Loucy (cell line): ENCODE data around the gene ELOVL6.
"Not testable (repeated sequence)": the region's sequence is repeated elsewhere in the genome, so short reads cannot be mapped to it uniquely, and the experiment has no call there.

Experiments used
- H2AFZ ChIP-seq: fragments of 200-600 bp; sonication (generic); 2 replicates; pipeline ENCODE4 v1.6.0; 2016; ENCODE audit warnings: antibody characterized with exemption, mild to moderate bottlenecking, low read length, moderate library complexity
- H3F3A ChIP-seq: fragments of 200-600 bp; 2 replicates; pipeline ENCODE4 v1.6.0; 2016; ENCODE audit warnings: antibody characterized with exemption, low read depth, mild to moderate bottlenecking
- H3K27me3 ChIP-seq: fragments of 200-600 bp; sonication (generic); 2 replicates; pipeline ENCODE4 v1.6.1; 2014; ENCODE audit warnings: low read length, mild to moderate bottlenecking; ENCODE audit not compliant: insufficient read depth, poor library complexity, severe bottlenecking
- H3K36me3 ChIP-seq: fragments of 200-600 bp; sonication (generic); 2 replicates; pipeline ENCODE4 v1.6.1; 2016; ENCODE audit warnings: low read length; ENCODE audit not compliant: insufficient read depth
- H3K4me1 ChIP-seq: fragments of 200-600 bp; sonication (generic); 2 replicates; pipeline ENCODE4 v1.5.1; 2014; ENCODE audit warnings: low read length, mild to moderate bottlenecking; ENCODE audit not compliant: insufficient read depth, poor library complexity, severe bottlenecking
- H3K4me2 ChIP-seq: fragments of 200-600 bp; sonication (generic); 2 replicates; pipeline ENCODE4 v1.6.0; 2014; ENCODE audit warnings: antibody characterized with exemption, low read length, low read depth, mild to moderate bottlenecking; ENCODE audit not compliant: poor library complexity, severe bottlenecking
- H3K4me3 ChIP-seq: fragments of 200-600 bp; sonication (generic); 2 replicates; pipeline ENCODE4 v1.5.1; 2014; ENCODE audit warnings: low read length, mild to moderate bottlenecking, mixed read lengths; ENCODE audit not compliant: poor library complexity, severe bottlenecking
- H3K79me2 ChIP-seq: fragments of 200-600 bp; sonication (generic); 2 replicates; pipeline ENCODE4 v1.6.1; 2014; ENCODE audit warnings: low read length; ENCODE audit not compliant: insufficient read depth
- H3K9ac ChIP-seq: fragments of 200-600 bp; sonication (generic); 2 replicates; pipeline ENCODE4 v1.6.0; 2014; ENCODE audit warnings: mild to moderate bottlenecking, low read depth, low read length, moderate library complexity; ENCODE audit not compliant: poor library complexity, severe bottlenecking
- H3K9me2 ChIP-seq: fragments of 200-600 bp; sonication (generic); replicated peaks from 2 replicates; pipeline ENCODE4 v1.6.1; 2016; ENCODE audit warnings: low read depth, low read length, mixed read lengths
- H3K9me3 ChIP-seq: fragments of 200-600 bp; sonication (generic); 2 replicates; pipeline ENCODE4 v1.6.1; 2014; ENCODE audit warnings: mild to moderate bottlenecking, antibody characterized with exemption, low read length, low read depth; ENCODE audit not compliant: insufficient read depth
- H4K20me1 ChIP-seq: fragments of 200-600 bp; sonication (generic); 2 replicates; pipeline ENCODE4 v1.6.0; 2014; ENCODE audit warnings: antibody characterized with exemption, low read length, mild to moderate bottlenecking; ENCODE audit not compliant: insufficient read depth, poor library complexity, severe bottlenecking
- EZH2phosphoT487 ChIP-seq: fragments of 200-600 bp; IDR thresholded peaks from 2 replicates; pipeline ENCODE4 v1.6.1; 2018; ENCODE audit warnings: antibody characterized with exemption, mild to moderate bottlenecking, moderate library complexity, borderline replicate concordance
- TF ChIP-seq, protein P1 (sequence below): fragments of 200-600 bp; sonication (generic); conservative IDR thresholded peaks from 2 replicates; pipeline ENCODE4 v1.5.1; 2014; ENCODE audit warnings: mild to moderate bottlenecking, antibody characterized with exemption, low read length

ELOVL6 gene

DNA sequence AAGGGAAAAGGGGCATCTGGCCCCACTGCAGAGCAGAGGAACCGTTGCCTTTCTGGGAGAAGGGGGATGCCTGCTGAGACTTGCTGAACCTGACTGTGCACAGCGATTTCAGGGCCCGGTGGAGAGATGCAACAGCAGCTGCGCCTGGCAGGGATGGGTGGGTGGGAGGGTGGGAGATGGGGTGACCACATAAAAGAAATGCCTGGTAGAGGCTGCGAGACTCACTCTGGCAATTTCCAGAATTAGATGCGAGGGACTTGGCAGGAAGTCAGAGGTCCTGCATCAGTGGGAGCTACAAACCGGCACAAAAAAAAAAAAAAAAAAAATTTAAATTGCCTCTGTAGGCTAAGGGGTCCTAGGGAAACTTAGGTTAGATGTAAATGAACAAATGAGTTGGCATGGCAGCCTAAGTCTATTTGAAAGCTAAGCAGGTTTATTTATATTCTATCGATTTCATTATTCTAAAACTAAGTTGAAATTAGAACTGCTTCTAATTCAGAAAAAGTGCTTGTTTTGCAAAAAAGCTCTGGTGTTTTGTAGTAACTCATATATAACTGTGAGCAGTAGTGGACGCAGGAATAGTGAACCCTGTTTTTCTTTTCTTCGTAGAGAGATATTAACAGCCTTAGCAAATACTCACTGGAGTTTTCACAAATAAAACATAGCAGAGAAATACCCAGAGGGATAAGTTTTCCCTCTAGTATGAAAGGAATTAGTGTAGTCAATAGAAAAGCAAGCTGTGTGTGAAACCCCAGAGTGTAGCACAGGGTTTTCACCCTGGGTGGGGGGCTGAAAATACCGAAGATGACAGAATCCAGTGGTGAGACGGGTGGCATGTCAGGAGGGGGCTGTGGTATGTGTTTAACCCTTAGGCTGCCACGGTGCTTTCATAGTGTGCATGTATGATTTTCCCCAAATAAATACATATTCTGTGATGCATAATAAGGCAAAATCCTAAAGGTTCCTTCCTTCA is 155.6 kb downstream of the ELOVL6 start:
- Histone ChIP-seq H3K36me3 (0 out of 2 replicates have a peak, but pooled peaks cover under 1% of the 10 kb centered on the region), H3K79me2 (no peaks in the 10 kb centered on the region), H3K27me3 (no peaks in the 10 kb centered on the region), H2AFZ (no peak overlapping the region), H4K20me1 (no peaks in the 10 kb centered on the region), H3K4me3 (no peak overlapping the region), H3K9me3 (no peaks in the 10 kb centered on the region), H3F3A (no peaks in the 10 kb centered on the region), H3K9me2 (no peaks in the 10 kb centered on the region), H3K4me2 (no peak overlapping the region), H3K9ac (no peak overlapping the region), H3K4me1 (no peaks in the 10 kb centered on the region)
- TF ChIP-seq, protein P1, sequence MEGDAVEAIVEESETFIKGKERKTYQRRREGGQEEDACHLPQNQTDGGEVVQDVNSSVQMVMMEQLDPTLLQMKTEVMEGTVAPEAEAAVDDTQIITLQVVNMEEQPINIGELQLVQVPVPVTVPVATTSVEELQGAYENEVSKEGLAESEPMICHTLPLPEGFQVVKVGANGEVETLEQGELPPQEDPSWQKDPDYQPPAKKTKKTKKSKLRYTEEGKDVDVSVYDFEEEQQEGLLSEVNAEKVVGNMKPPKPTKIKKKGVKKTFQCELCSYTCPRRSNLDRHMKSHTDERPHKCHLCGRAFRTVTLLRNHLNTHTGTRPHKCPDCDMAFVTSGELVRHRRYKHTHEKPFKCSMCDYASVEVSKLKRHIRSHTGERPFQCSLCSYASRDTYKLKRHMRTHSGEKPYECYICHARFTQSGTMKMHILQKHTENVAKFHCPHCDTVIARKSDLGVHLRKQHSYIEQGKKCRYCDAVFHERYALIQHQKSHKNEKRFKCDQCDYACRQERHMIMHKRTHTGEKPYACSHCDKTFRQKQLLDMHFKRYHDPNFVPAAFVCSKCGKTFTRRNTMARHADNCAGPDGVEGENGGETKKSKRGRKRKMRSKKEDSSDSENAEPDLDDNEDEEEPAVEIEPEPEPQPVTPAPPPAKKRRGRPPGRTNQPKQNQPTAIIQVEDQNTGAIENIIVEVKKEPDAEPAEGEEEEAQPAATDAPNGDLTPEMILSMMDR, result no peak
- TF ChIP-seq EZH2phosphoT487, result no peak

DNA sequence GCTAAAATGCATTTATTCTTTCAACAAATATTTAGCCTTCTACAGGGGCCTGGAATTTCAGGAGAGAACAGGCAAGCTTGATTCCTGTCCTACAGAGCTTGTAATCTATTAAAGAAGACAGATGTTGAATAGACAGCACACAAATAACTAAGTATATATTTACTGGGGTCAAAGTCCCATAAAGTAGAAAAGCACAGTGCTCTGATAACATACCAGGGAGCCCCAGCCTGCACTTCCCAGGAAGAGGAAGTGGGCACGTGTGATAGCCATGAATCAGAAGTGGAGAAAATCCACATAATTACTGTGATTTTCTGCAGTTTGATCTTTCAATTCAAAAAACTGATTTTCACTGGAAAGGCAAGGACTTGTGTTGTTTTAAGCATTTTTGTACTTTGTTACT is 156.7 kb downstream of the ELOVL6 start:
- Histone ChIP-seq H3K9me3 (no peaks in the 10 kb centered on the region), H4K20me1 (no peaks in the 10 kb centered on the region), H3K9me2 (no peaks in the 10 kb centered on the region), H3K36me3 (no peaks in the 10 kb centered on the region), H3K79me2 (no peaks in the 10 kb centered on the region), H3K27me3 (no peaks in the 10 kb centered on the region), H3K4me2 (no peak overlapping the region), H2AFZ (no peak overlapping the region), H3K9ac (no peak overlapping the region), H3K4me1 (no peaks in the 10 kb centered on the region), H3K4me3 (no peak overlapping the region), H3F3A (no peaks in the 10 kb centered on the region)
- TF ChIP-seq, protein P1, result no peak
- TF ChIP-seq EZH2phosphoT487, result no peak

DNA sequence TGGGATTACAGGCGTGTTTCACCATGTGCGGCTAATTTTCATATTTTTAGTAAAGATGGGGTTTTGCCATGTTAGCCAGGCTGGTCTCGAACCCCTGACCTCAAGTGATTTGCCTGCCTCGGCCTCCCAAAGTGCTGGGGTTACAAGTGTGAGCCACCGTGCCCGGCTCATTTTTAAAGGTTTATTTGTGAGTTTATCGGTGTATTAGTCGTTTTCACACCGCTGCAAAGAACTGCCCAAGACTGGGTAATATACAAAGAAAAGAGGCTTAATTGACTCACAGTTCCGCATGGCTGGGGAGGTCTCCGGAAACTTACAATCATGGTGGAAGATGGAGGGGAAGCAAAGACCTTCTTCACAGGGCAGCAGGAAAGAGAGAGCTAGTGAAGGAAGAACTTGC is 159.3 kb downstream of the ELOVL6 start:
- H3K79me2 ChIP-seq, H3K27me3 ChIP-seq, H4K20me1 ChIP-seq, H3K4me3 ChIP-seq, H3K9ac ChIP-seq, H3K36me3 ChIP-seq, H3K9me3 ChIP-seq, H3K4me2 ChIP-seq, H3K9me2 ChIP-seq, H3F3A ChIP-seq, H2AFZ ChIP-seq, H3K4me1 ChIP-seq: not testable (repeated sequence)

DNA sequence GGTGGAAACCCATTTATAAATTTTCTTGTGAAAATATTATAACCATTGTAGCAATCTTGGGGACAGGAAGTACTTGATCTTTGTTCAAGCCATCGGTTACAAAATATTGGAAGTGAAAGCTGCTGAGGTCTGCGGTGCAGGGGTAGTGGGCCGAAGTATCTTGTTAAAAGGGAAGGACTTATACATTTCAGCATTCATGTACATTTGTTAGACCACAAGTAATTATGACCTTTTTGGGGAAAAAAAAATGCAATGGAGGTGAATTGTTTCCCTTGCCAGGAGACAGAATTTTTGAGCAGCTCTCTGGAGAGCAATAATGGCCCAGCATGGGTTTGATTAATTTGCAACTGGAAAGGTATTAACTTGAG is 164.4 kb downstream of the ELOVL6 start:
- no peak overlapping the region for H3K4me2 ChIP-seq
- H3F3A ChIP-seq, result no peaks in the 10 kb centered on the region
- no peaks in the 10 kb centered on the region for H3K36me3 ChIP-seq
- H2AFZ ChIP-seq, result no peak overlapping the region
- H3K9me2 ChIP-seq, result no peaks in the 10 kb centered on the region
- TF ChIP-seq EZH2phosphoT487, result no peak
- TF ChIP-seq, protein P1, result no peak
- no peak overlapping the region for H3K9ac ChIP-seq
- H3K79me2 ChIP-seq, result no peaks in the 10 kb centered on the region
- H3K9me3 ChIP-seq, result no peaks in the 10 kb centered on the region
- no peak overlapping the region for H3K4me3 ChIP-seq
- no peaks in the 10 kb centered on the region for H3K4me1 ChIP-seq
- H3K27me3 ChIP-seq, result no peaks in the 10 kb centered on the region
- no peaks in the 10 kb centered on the region for H4K20me1 ChIP-seq
